Adrenal gland (tissue), 12 donors: Measurements from ENCODE around the gene DENND2A. TPM values are rescaled to one million over a fixed set of nuclear protein-coding genes. Genes with fewer than 3 reads are reported as not detected.

Experiments used
- DNase-seq, 7 donors: peaks; one replicate each; pipeline ENCODE4 v3.0.0-alpha.2; 2019 to 2020
- H3K27ac ChIP-seq, 5 donors: fragments of 200-600 bp; sonication (generic) in 4 of 5; 1 replicate in 3 of 5; 2 replicates in 2 of 5; pipeline versions ENCODE4 v1.5.1 to v1.8.0; 2016 to 2020; ENCODE audit warnings: mild to moderate bottlenecking in 1 of 5
- H3K27me3 ChIP-seq: fragments of 200-600 bp; 2 replicates; pipeline ENCODE4 v1.8.0; 2021
- H3K36me3 ChIP-seq, 2 donors: fragments of 200-600 bp; replicated peaks in 1 of 2; 1 replicate in 1 of 2; 2 replicates in 1 of 2; pipeline versions ENCODE4 v1.5.1 to v1.8.0; 2018 to 2022
- H3K4me1 ChIP-seq, 2 donors: fragments of 200-600 bp; replicated peaks in 1 of 2; 1 replicate in 1 of 2; 2 replicates in 1 of 2; pipeline versions ENCODE4 v1.5.1 to v1.8.0; 2018 to 2021
- H3K4me3 ChIP-seq, 4 donors: fragments of 200-600 bp; sonication (generic) in 3 of 4; one replicate each; pipeline ENCODE4 v1.5.1; 2016 to 2018
- H3K9me3 ChIP-seq, 3 donors: fragments of 200-600 bp; sonication (generic) in 1 of 3; replicated peaks in 1 of 3; 1 replicate in 2 of 3; 2 replicates in 1 of 3; pipeline versions ENCODE4 v1.5.1 to v1.8.0; 2016 to 2021
- CTCF ChIP-seq, 6 experiments: fragments of 450-650 bp in 4 of 6; fragments of 200-600 bp in 2 of 6; sonication (generic) in 1 of 6; IDR thresholded peaks; 1 replicate in 5 of 6; 2 replicates in 1 of 6; pipeline versions ENCODE4 v1.5.1 to v1.8.0; 2016 to 2021; ENCODE audit warnings: antibody characterized with exemption in 6 of 6, mild to moderate bottlenecking in 2 of 6, moderate library complexity in 1 of 6
- POLR2A ChIP-seq, 2 donors: fragments of 450-650 bp; IDR thresholded peaks; one replicate each; pipeline ENCODE4 v1.6.1; 2017; ENCODE audit warnings: antibody characterized with exemption in 2 of 2, mild to moderate bottlenecking in 2 of 2, moderate library complexity in 1 of 2
- WGBS, 4 donors: extraction: QIAGEN DNeasy Blood & Tissue Kit in 2 of 4; methylation state at CpG; one replicate each; pipeline versions ENCODE4 v1.1.5 to v1.1.7; 2013 to 2017; 5-methylcytosine and 5-hydroxymethylcytosine counted together
- intact Hi-C, 2 donors: fragments of 100-400 bp; cut with DNase I; formaldehyde crosslinking; loops; one replicate each; pipeline versions ENCODE4 v1.14.1 to v1.15.0; 2022 to 2023
- polyA plus RNA-seq, 3 donors: library from polyadenylated mRNA; stranded (reverse); fragments of 200-250 nt in 2 of 3; fragments of 350-450 nt in 1 of 3; fragmentation: Illumina TruSeq in 1 of 3; extraction: RNeasy Lipid Tissue Mini Kit (QIAGEN cat#74804) in 1 of 3; gene quantifications; one replicate each; pipeline ENCODE4 v1.2.3, GENCODE V29; 2013 to 2014
- small RNA-seq, 2 donors: library from RNA; depleted of rRNA; stranded (forward); fragments of <200 nt; gene quantifications; one replicate each; pipeline ENCODE3, GENCODE V24; 2016
- total RNA-seq, 9 donors: library from RNA; depleted of rRNA in 4 of 9; stranded (reverse); fragments of >200 nt in 4 of 9; fragments of 120-200 nt in 1 of 9; fragmentation: NEBNext Ultra II Directional in 1 of 9; extraction: Animal tissue kit (Norgen Biotek cat#: 25700) in 1 of 9; gene quantifications; one replicate each; pipeline versions ENCODE4 v1.1.0 to v1.2.4, GENCODE V29; 2013 to 2023
- donor health status: healthy with polysubstance abuse.
- donor health status: Bipolar disorder and iron deficiency.
- donor health status: DM: yes; HTN: yes; CAD: no.
- donor health status: DM: no; HTN: no; CAD: no.
- donor health status: DM: no; HTN: no; CAD: no.
- donor health status: DM: yes; HTN: yes; CAD: no.

The DENND2A gene
- total and polyA plus RNA-seq, 12 donors = 3.0 to 10.9 (median 5.8) TPM

- Histone ChIP-seq H3K27me3 (no peaks in the 10 kb centered on the region), H3K4me1 (peaks cover 10 to 33% of the 10 kb centered on the region in 2 donors), H3K4me3 (no peak overlapping the region), H3K36me3 (peaks cover 0 to 4% of the 10 kb centered on the region in 2 donors), H3K27ac (no peak overlapping the region), H3K9me3 (no peaks in the 10 kb centered on the region)
- WGBS, 4 donors = 31 to 53% (median 47%) methylated on average over 2 of the region's 2 CpGs
- intact Hi-C loops = no loop called here
- peak in 6 of 7 donors; percentile 24 to 60 (median 50) for DNase-seq
- TF ChIP-seq CTCF (IDR thresholded peaks at IDR 0.05) = peak; percentile 30 to 62 (median 47)
- no peak for TF ChIP-seq POLR2A (IDR thresholded peaks at IDR 0.05)
Measured at GRCh38 chr7:140475747-140476333, 164.8 kb downstream of the DENND2A start.

Small RNA genes within 50 kb of the gene (small RNA-seq; reads per million reads assigned to genes)
- 0 reads per million in 2 donors for gene RF00019
- 0 reads per million in 2 donors for gene RN7SL771P

Other genes with a start within 250 kb of the DENND2A start
- 10 to 100 TPM; 20.6 to 33.4 (median 23.6) TPM for gene SLC37A3, start 242.3 kb downstream of the DENND2A start, total RNA-seq
- 10 to 100 TPM; 16.3 to 23.9 (median 20.8) TPM for gene SLC37A3, start 242.3 kb downstream of the DENND2A start, polyA plus RNA-seq
- under 1 TPM in 1 of 9 donors, not detected in 8; 0.44 TPM for gene RAB19, start 236.8 kb downstream of the DENND2A start, total RNA-seq
- gene RAB19, start 236.8 kb downstream of the DENND2A start, polyA plus RNA-seq = not detected
- 100 to 1,000 TPM in 1 of 9 donors, 10 to 100 TPM in 8; 48.7 to 105 (median 63.2) TPM for gene MKRN1, start 161.3 kb downstream of the DENND2A start, total RNA-seq
- 10 to 100 TPM; 43.7 to 64.0 (median 49.4) TPM for gene MKRN1, start 161.3 kb downstream of the DENND2A start, polyA plus RNA-seq
- 10 to 100 TPM; 10.8 to 33.9 (median 16.6) TPM for gene ADCK2, start 32.1 kb upstream of the DENND2A start, total RNA-seq
- 1 to 10 TPM; 6.8 to 9.9 (median 7.2) TPM for gene ADCK2, start 32.1 kb upstream of the DENND2A start, polyA plus RNA-seq
- 100 to 1,000 TPM; 188 to 465 (median 215) TPM for gene NDUFB2, start 55.9 kb upstream of the DENND2A start, total RNA-seq
- 100 to 1,000 TPM; 172 to 211 (median 194) TPM for gene NDUFB2, start 55.9 kb upstream of the DENND2A start, polyA plus RNA-seq